Ovary (tissue), 3 donors: ENCODE data around the gene PDZD4.

ENCODE experiments used
- POLR2A ChIP-seq: fragments of 450-650 bp; IDR thresholded peaks from one replicate; pipeline ENCODE4 v1.6.1; 2017; ENCODE audit warnings: antibody characterized with exemption, mild to moderate bottlenecking, moderate library complexity
- TF ChIP-seq, protein P1 (sequence below), 3 donors: fragments of 450-650 bp in 2 of 3; fragments of 200-600 bp in 1 of 3; IDR thresholded peaks; one replicate each; pipeline versions ENCODE4 v1.5.1 to v1.8.0; 2016 to 2022; ENCODE audit warnings: antibody characterized with exemption in 3 of 3, mild to moderate bottlenecking in 1 of 3
- donor health status: DM: no; HTN: no; CAD: no.

DNA sequence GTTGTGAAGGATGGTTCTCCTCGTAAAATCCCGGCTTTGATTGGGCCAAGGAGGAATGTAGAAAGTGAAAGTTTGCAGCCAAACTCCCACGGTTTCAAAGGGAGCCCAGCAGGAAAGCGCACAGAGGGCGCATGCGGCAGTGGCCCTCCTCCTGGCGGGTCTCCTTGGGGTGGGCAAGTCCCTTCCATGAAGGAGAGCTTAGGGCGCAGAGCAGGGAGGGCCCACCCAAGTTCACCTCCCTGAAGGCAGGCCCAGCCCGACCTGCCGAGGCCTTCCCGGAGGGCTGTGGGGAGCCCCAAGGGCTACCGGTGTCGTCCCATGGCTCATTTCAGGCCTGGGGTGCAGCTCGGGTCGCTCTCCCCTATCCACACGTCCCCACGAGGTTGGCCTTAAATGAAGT, 2.0 kb downstream of the PDZD4 start:
- TF ChIP-seq, protein P1, sequence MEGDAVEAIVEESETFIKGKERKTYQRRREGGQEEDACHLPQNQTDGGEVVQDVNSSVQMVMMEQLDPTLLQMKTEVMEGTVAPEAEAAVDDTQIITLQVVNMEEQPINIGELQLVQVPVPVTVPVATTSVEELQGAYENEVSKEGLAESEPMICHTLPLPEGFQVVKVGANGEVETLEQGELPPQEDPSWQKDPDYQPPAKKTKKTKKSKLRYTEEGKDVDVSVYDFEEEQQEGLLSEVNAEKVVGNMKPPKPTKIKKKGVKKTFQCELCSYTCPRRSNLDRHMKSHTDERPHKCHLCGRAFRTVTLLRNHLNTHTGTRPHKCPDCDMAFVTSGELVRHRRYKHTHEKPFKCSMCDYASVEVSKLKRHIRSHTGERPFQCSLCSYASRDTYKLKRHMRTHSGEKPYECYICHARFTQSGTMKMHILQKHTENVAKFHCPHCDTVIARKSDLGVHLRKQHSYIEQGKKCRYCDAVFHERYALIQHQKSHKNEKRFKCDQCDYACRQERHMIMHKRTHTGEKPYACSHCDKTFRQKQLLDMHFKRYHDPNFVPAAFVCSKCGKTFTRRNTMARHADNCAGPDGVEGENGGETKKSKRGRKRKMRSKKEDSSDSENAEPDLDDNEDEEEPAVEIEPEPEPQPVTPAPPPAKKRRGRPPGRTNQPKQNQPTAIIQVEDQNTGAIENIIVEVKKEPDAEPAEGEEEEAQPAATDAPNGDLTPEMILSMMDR (IDR thresholded peaks at IDR 0.05): no peak
- TF ChIP-seq POLR2A: no peak
